Mammary epithelial cell (primary cell): Measurements from ENCODE around the gene DENND4C.

Experiments used
- CTCF ChIP-seq, 2 donors: IDR thresholded peaks in 1 of 2; conservative IDR thresholded peaks in 1 of 2; 2 replicates each; pipeline ENCODE4 v1.5.1; 2011 to 2012; ENCODE audit warnings: inconsistent platforms in 2 of 2, low read length in 2 of 2, mild to moderate bottlenecking in 2 of 2, control low read depth in 1 of 2, low read depth in 1 of 2; ENCODE audit not compliant: insufficient read depth in 1 of 2; ENCODE audit errors: extremely low read depth in 1 of 2
- EZH2 ChIP-seq: IDR thresholded peaks from 2 replicates; pipeline ENCODE4 v1.6.1; 2012; ENCODE audit warnings: low read length, inconsistent platforms, borderline replicate concordance

GRCh38 chr9:19373527-19373926 lies 143.0 kb downstream of the DENND4C start:
- TF ChIP-seq CTCF (conservative IDR thresholded peaks at IDR 0.05 in 1 of 2, IDR thresholded peaks at IDR 0.05 in 1 of 2; ENCODE audit: extremely low read depth in 1 of 2, insufficient read depth in 1 of 2, low read depth in 1 of 2, low read length in 2 of 2) (no peak), EZH2 (no peak)
